KMS-11 (cell line): Measurements from ENCODE around the gene PRMT9.

Source experiments
- H2AFZ ChIP-seq: fragments of 200-600 bp; sonication (generic); 2 replicates; pipeline ENCODE4 v1.6.1; 2016; ENCODE audit warnings: antibody characterized with exemption, mixed run types, low read depth
- H3K27ac ChIP-seq: fragments of 200-600 bp; sonication (generic); 2 replicates; pipeline ENCODE4 v1.6.1; 2016; ENCODE audit warnings: mild to moderate bottlenecking, mixed run types
- H3K27me3 ChIP-seq: fragments of 200-600 bp; sonication (generic); 2 replicates; pipeline ENCODE4 v1.6.1; 2017; ENCODE audit warnings: mild to moderate bottlenecking, low read depth, mixed run types, moderate library complexity; ENCODE audit not compliant: insufficient read depth
- H3K36me3 ChIP-seq: fragments of 200-600 bp; sonication (generic); 2 replicates; pipeline ENCODE4 v1.6.1; 2017; ENCODE audit warnings: mild to moderate bottlenecking, mixed run types; ENCODE audit not compliant: insufficient read depth
- H3K4me1 ChIP-seq: fragments of 200-600 bp; sonication (generic); 2 replicates; pipeline ENCODE4 v1.6.1; 2016; ENCODE audit warnings: mild to moderate bottlenecking, low read depth, mixed run types; ENCODE audit not compliant: poor library complexity, severe bottlenecking
- H3K4me2 ChIP-seq: fragments of 200-600 bp; sonication (generic); 2 replicates; pipeline ENCODE4 v1.7.0; 2016; ENCODE audit warnings: mild to moderate bottlenecking, mixed run types
- H3K4me3 ChIP-seq: fragments of 200-600 bp; sonication (generic); IDR thresholded peaks from 2 replicates; pipeline ENCODE4 v1.6.1; 2017; ENCODE audit warnings: low read depth, low read length, mixed read lengths; ENCODE audit not compliant: insufficient read depth
- H3K79me2 ChIP-seq: fragments of 200-600 bp; sonication (generic); 2 replicates; pipeline ENCODE4 v1.6.1; 2016; ENCODE audit warnings: low read depth, mixed run types; ENCODE audit not compliant: insufficient read depth
- H3K9ac ChIP-seq: fragments of 200-600 bp; sonication (generic); 2 replicates; pipeline ENCODE4 v1.6.1; 2016; ENCODE audit warnings: mild to moderate bottlenecking, mixed run types
- H4K20me1 ChIP-seq: fragments of 200-600 bp; sonication (generic); 2 replicates; pipeline ENCODE4 v1.6.1; 2016; ENCODE audit warnings: mild to moderate bottlenecking, mixed run types; ENCODE audit not compliant: insufficient read depth
- CTCF ChIP-seq: fragments of 200-600 bp; sonication (generic); conservative IDR thresholded peaks from 2 replicates; pipeline ENCODE4 v1.6.1; 2017; ENCODE audit warnings: low read depth, mild to moderate bottlenecking, antibody characterized with exemption, low read length, moderate library complexity, mixed read lengths

PRMT9 gene

GRCh38 chr4:147691820-147692219 is 7.9 kb upstream of the PRMT9 start:
- no peaks in the 10 kb centered on the region for H3K79me2 ChIP-seq
- no peaks in the 10 kb centered on the region for H3K36me3 ChIP-seq
- H3K9ac ChIP-seq = no peak overlapping the region
- H3K27me3 ChIP-seq = no peaks in the 10 kb centered on the region
- H2AFZ ChIP-seq = no peak overlapping the region
- H3K27ac ChIP-seq = no peak overlapping the region
- no peak overlapping the region for H3K4me2 ChIP-seq
- no peaks in the 10 kb centered on the region for H4K20me1 ChIP-seq
- no peak for TF ChIP-seq CTCF
- no peaks in the 10 kb centered on the region for H3K4me1 ChIP-seq
- no peak overlapping the region for H3K4me3 ChIP-seq

- Histone ChIP-seq H3K27me3 (no peaks in the 10 kb centered on the region), H3K27ac (no peak overlapping the region), H4K20me1 (no peaks in the 10 kb centered on the region), H3K9ac (no peak overlapping the region), H3K4me1 (peaks cover 4% of the 10 kb centered on the region), H3K36me3 (no peaks in the 10 kb centered on the region), H3K4me3 (no peak overlapping the region), H3K79me2 (no peaks in the 10 kb centered on the region), H3K4me2 (no peak overlapping the region), H2AFZ (no peak overlapping the region)
- TF ChIP-seq CTCF = no peak
Observed at GRCh38 chr4:147689067-147689466, 5.1 kb upstream of the PRMT9 start.

- no peaks in the 10 kb centered on the region for H3K36me3 ChIP-seq
- H4K20me1 ChIP-seq = no peaks in the 10 kb centered on the region
- TF ChIP-seq CTCF = no peak
- H2AFZ ChIP-seq = peak overlapping the region; percentile 90
- peaks cover 13% of the 10 kb centered on the region for H3K4me1 ChIP-seq
- H3K27ac ChIP-seq = peak overlapping the region; percentile 63
- no peak overlapping the region for H3K4me3 ChIP-seq
- H3K4me2 ChIP-seq = peak overlapping the region; percentile 88
- peaks cover 13% of the 10 kb centered on the region for H3K79me2 ChIP-seq
- H3K27me3 ChIP-seq = no peaks in the 10 kb centered on the region
- peak overlapping the region; percentile 73; the same call in 1 of the 2 replicates for H3K9ac ChIP-seq
Observed at GRCh38 chr4:147683188-147683591, 773 bp downstream of the PRMT9 start.

- H3K9ac ChIP-seq = peak overlapping the region; percentile 73; the same call in 1 of the 2 replicates
- H3K4me1 ChIP-seq = peaks cover 13% of the 10 kb centered on the region
- no peak for TF ChIP-seq CTCF
- no peaks in the 10 kb centered on the region for H3K27me3 ChIP-seq
- H2AFZ ChIP-seq = peak overlapping the region; percentile 90; the same call in 1 of the 2 replicates
- no peaks in the 10 kb centered on the region for H3K36me3 ChIP-seq
- peak overlapping the region; percentile 88 for H3K4me2 ChIP-seq
- no peaks in the 10 kb centered on the region for H4K20me1 ChIP-seq
- H3K27ac ChIP-seq = peak overlapping the region; percentile 63; the same call in 1 of the 2 replicates
- H3K4me3 ChIP-seq = no peak overlapping the region
- peaks cover 13% of the 10 kb centered on the region for H3K79me2 ChIP-seq
Observed at GRCh38 chr4:147682755-147683154, 1.2 kb downstream of the PRMT9 start.
